CD4-positive, alpha-beta memory T cell (primary cell): ENCODE measurements around the gene STX8. TPM values are rescaled to one million over a fixed set of nuclear protein-coding genes. Genes with fewer than 3 reads are reported as not detected.
A peak's percentile ranks its signal among the peaks of the same experiment; 100 is the strongest.
"Not testable (repeated sequence)": the region's sequence is repeated elsewhere in the genome, so short reads cannot be mapped to it uniquely, and the experiment has no call there.

Experiments used
- CTCF ChIA-PET: fragments of 350-600 bp; sonication (Branson Sonifier 250); formaldehyde crosslinking; loops from one replicate; lab custom pipeline; 2021; ENCODE audit warnings: inconsistent platforms; ENCODE audit not compliant: partially characterized antibody; lab: Charles Lee
- POLR2A ChIA-PET: fragments of 350-600 bp; sonication (Branson Sonifier 250); formaldehyde crosslinking; loops from one replicate; lab custom pipeline; 2021; ENCODE audit not compliant: partially characterized antibody; lab: Charles Lee
- DNase-seq, 5 donors: peaks; one replicate each; pipeline versions ENCODE4 v3.0.0 to v3.0.0-alpha.2; 2020 to 2022; ENCODE audit warnings: mixed read lengths in 1 of 5
- H3K27ac ChIP-seq: one replicate; pipeline ENCODE4 v1.7.0; 2013; ENCODE audit warnings: low read depth, low read length
- H3K27me3 ChIP-seq: 2 replicates; pipeline ENCODE4 v1.7.0; 2013; ENCODE audit warnings: mild to moderate bottlenecking, low read length, moderate library complexity; ENCODE audit not compliant: insufficient read depth
- H3K36me3 ChIP-seq: 2 replicates; pipeline ENCODE4 v1.7.0; 2013; ENCODE audit warnings: mild to moderate bottlenecking, low read length, moderate library complexity; ENCODE audit not compliant: insufficient read depth
- H3K4me1 ChIP-seq: 2 replicates; pipeline ENCODE4 v1.7.0; 2013; ENCODE audit warnings: mild to moderate bottlenecking, low read length, moderate library complexity; ENCODE audit not compliant: insufficient read depth
- H3K4me3 ChIP-seq, 2 donors: one replicate each; pipeline ENCODE4 v1.7.0; 2013; ENCODE audit warnings: low read length in 2 of 2, mild to moderate bottlenecking in 1 of 2
- H3K9me3 ChIP-seq, 2 donors: one replicate each; pipeline ENCODE4 v1.7.0; 2013; ENCODE audit warnings: low read length in 2 of 2, control low read depth in 1 of 2; ENCODE audit not compliant: control insufficient read depth in 1 of 2
- H3K27ac Mint-ChIP-seq, 7 donors: one replicate each; pipeline ENCODE4 v1.8.0; 2020 to 2021; ENCODE audit warnings: mixed read lengths in 7 of 7, mild to moderate bottlenecking in 6 of 7, inconsistent platforms in 3 of 7, moderate library complexity in 3 of 7
- H3K27me3 Mint-ChIP-seq, 2 donors: one replicate each; pipeline ENCODE4 v1.8.0; 2020 to 2021; ENCODE audit warnings: mixed read lengths in 2 of 2
- H3K36me3 Mint-ChIP-seq, 2 donors: one replicate each; pipeline ENCODE4 v1.8.0; 2020 to 2021; ENCODE audit warnings: mixed read lengths in 2 of 2, inconsistent platforms in 1 of 2, mild to moderate bottlenecking in 1 of 2
- H3K4me1 Mint-ChIP-seq, 4 donors: one replicate each; pipeline ENCODE4 v1.8.0; 2020 to 2021; ENCODE audit warnings: mixed read lengths in 4 of 4, mild to moderate bottlenecking in 1 of 4
- H3K4me3 Mint-ChIP-seq, 8 donors: one replicate each; pipeline ENCODE4 v1.8.0; 2020 to 2021; ENCODE audit warnings: mixed read lengths in 8 of 8, mild to moderate bottlenecking in 7 of 8, moderate library complexity in 6 of 8, inconsistent platforms in 3 of 8
- H3K9me3 Mint-ChIP-seq, 8 donors: one replicate each; pipeline ENCODE4 v1.8.0; 2020 to 2021; ENCODE audit warnings: mixed read lengths in 8 of 8, mild to moderate bottlenecking in 5 of 8, inconsistent platforms in 3 of 8, moderate library complexity in 1 of 8
- intact Hi-C: fragments of 100-400 bp; cut with micrococcal nuclease; formaldehyde crosslinking; loops from one replicate; pipeline ENCODE4 v1.15.1; 2023
- polyA plus RNA-seq, 2 donors: library from polyadenylated mRNA; unstranded; fragments of 300-500 nt; fragmentation: Illumina TruSeq; gene quantifications; one replicate each; pipeline ENCODE4 v1.2.3, GENCODE V29; 2021
- total RNA-seq, 2 experiments: library from RNA; stranded (reverse); gene quantifications; one replicate each; pipeline ENCODE4 v1.2.3, GENCODE V29; 2021

Gene STX8
- total and polyA plus RNA-seq, 4 experiments from 2014 or later, result 54.2 to 206 (median 108) TPM

- H3K4me3 Mint-ChIP-seq, intact Hi-C loops, H3K27ac Mint-ChIP-seq, H3K4me3 ChIP-seq, H3K9me3 ChIP-seq, H3K9me3 Mint-ChIP-seq, POLR2A ChIA-PET, H3K36me3 Mint-ChIP-seq, DNase-seq, H3K27ac ChIP-seq, H3K27me3 ChIP-seq, H3K4me1 ChIP-seq, CTCF ChIA-PET, H3K36me3 ChIP-seq, H3K4me1 Mint-ChIP-seq: not testable (repeated sequence)
- H3K27me3 Mint-ChIP-seq, result peaks cover 4 to 10% of the 10 kb centered on the region in 2 donors
These were observed 29.0 kb upstream of the STX8 start for GRCh38 chr17:9604583-9604982.

GRCh38 chr17:9598661-9599060, 23.0 kb upstream of the STX8 start:
- H3K27ac ChIP-seq, result no peak overlapping the region
- H3K9me3 ChIP-seq, result no peaks in the 10 kb centered on the region
- no peaks in the 10 kb centered on the region for H3K36me3 ChIP-seq
- no peak for DNase-seq
- Mint-ChIP-seq H3K27me3 (peaks cover 9 to 11% of the 10 kb centered on the region in 2 donors), H3K27ac (no peak overlapping the region), H3K4me3 (no peak overlapping the region), H3K9me3 (peaks cover 0 to 2% (median 0%) of the 10 kb centered on the region in 8 donors), H3K4me1 (no peaks in the 10 kb centered on the region), H3K36me3 (no peaks in the 10 kb centered on the region)
- H3K4me3 ChIP-seq, result no peak overlapping the region
- intact Hi-C loops, result no loop called here
- POLR2A ChIA-PET, result no interaction called here
- no peaks in the 10 kb centered on the region for H3K27me3 ChIP-seq
- CTCF ChIA-PET, result no interaction called here
- no peaks in the 10 kb centered on the region for H3K4me1 ChIP-seq

- H3K9me3 Mint-ChIP-seq, CTCF ChIA-PET, H3K4me1 Mint-ChIP-seq, H3K9me3 ChIP-seq, H3K36me3 ChIP-seq, H3K4me3 ChIP-seq, H3K4me1 ChIP-seq, H3K4me3 Mint-ChIP-seq, H3K27me3 ChIP-seq, H3K36me3 Mint-ChIP-seq, POLR2A ChIA-PET, H3K27ac ChIP-seq, intact Hi-C loops, H3K27me3 Mint-ChIP-seq, DNase-seq: not testable (repeated sequence)
- H3K27ac Mint-ChIP-seq, result peak overlapping the region in 2 of 7 donors; percentile 47 to 49
These were observed 22.0 kb upstream of the STX8 start for GRCh38 chr17:9597638-9598037.

GRCh38 chr17:9594065-9594464, 18.4 kb upstream of the STX8 start:
- Histone ChIP-seq H3K36me3 (no peaks in the 10 kb centered on the region), H3K4me3 (no peak overlapping the region), H3K27ac (no peak overlapping the region), H3K27me3 (no peaks in the 10 kb centered on the region), H3K4me1 (no peaks in the 10 kb centered on the region), H3K9me3 (no peaks in the 10 kb centered on the region)
- H3K27me3 Mint-ChIP-seq, result peaks cover 5 to 7% of the 10 kb centered on the region in 2 donors
- H3K9me3 Mint-ChIP-seq, result peaks cover 0 to 3% (median 0%) of the 10 kb centered on the region in 8 donors
- ChIA-PET CTCF (no interaction called here), POLR2A (no interaction called here)
- H3K36me3 Mint-ChIP-seq, result no peaks in the 10 kb centered on the region
- no peaks in the 10 kb centered on the region for H3K4me1 Mint-ChIP-seq
- H3K27ac Mint-ChIP-seq, result no peak overlapping the region
- no peak for DNase-seq
- intact Hi-C loops, result no loop called here
- no peak overlapping the region for H3K4me3 Mint-ChIP-seq

GRCh38 chr17:9587969-9588656, 12.5 kb upstream of the STX8 start:
- POLR2A ChIA-PET, result no interaction called here
- no peak overlapping the region for H3K27ac Mint-ChIP-seq
- Histone ChIP-seq H3K9me3 (no peaks in the 10 kb centered on the region), H3K27me3 (no peaks in the 10 kb centered on the region), H3K36me3 (no peaks in the 10 kb centered on the region), H3K4me1 (no peaks in the 10 kb centered on the region), H3K27ac (no peak overlapping the region), H3K4me3 (no peak overlapping the region)
- no peaks in the 10 kb centered on the region for H3K36me3 Mint-ChIP-seq
- intact Hi-C loops, result no loop called here
- peaks cover 0 to 11% (median 8%) of the 10 kb centered on the region in 8 donors for H3K9me3 Mint-ChIP-seq
- H3K27me3 Mint-ChIP-seq, result no peaks in the 10 kb centered on the region
- H3K4me3 Mint-ChIP-seq, result no peak overlapping the region
- no peaks in the 10 kb centered on the region for H3K4me1 Mint-ChIP-seq
- CTCF ChIA-PET, result no interaction called here
- DNase-seq, result no peak

- Mint-ChIP-seq H3K9me3 (peaks cover 0 to 1% (median 0%) of the 10 kb centered on the region in 8 donors), H3K27me3 (no peaks in the 10 kb centered on the region), H3K36me3 (peaks cover 0 to 5% of the 10 kb centered on the region in 2 donors), H3K27ac (peak overlapping the region in 4 of 7 donors; percentile 41 to 87 (median 65)), H3K4me3 (peak overlapping the region in 7 of 8 donors; percentile 79 to 99 (median 95)), H3K4me1 (peaks cover 18 to 34% (median 26%) of the 10 kb centered on the region in 4 donors)
- ChIA-PET CTCF (interaction anchor here (0.7 to 3.5 kb wide), 11 partner anchors 9 to 221 kb away, joined by 3 to 34 read pairs (median 5); no protein-coding TSS in a partner anchor), POLR2A (interaction anchor here (3.2 kb wide), 1 partner anchor 11 kb away, joined by 37 read pairs; no protein-coding TSS in a partner anchor)
- Histone ChIP-seq H3K27me3 (no peaks in the 10 kb centered on the region), H3K36me3 (no peaks in the 10 kb centered on the region), H3K4me3 (no peak overlapping the region), H3K27ac (no peak overlapping the region), H3K4me1 (peaks cover 19% of the 10 kb centered on the region), H3K9me3 (no peaks in the 10 kb centered on the region)
- intact Hi-C loops, result loop anchor here (10.0 kb wide), 1 partner anchor 187 kb away; no protein-coding TSS in a partner anchor
- peak in 1 of 5 donors; percentile 13 for DNase-seq
These were observed 1.7 kb upstream of the STX8 start for GRCh38 chr17:9577373-9577709.

GRCh38 chr17:9576521-9577372, 1.1 kb upstream of the STX8 start, which contains the start of gene CFAP52:
Gene CFAP52 (plus strand): TSS chr17:9576642. CDS start chr17:9576696, 54 bp downstream.
- H3K4me3 ChIP-seq, result peak within 1 kb of the TSS; percentile 71 to 94
- peak; percentile 75 to 77 (median 77) for DNase-seq
- intact Hi-C loops, result loop anchor here (10.0 kb wide), 1 partner anchor 188 kb away; no protein-coding TSS in a partner anchor
- peaks cover 19% of the 10 kb centered on the region for H3K4me1 ChIP-seq
- Mint-ChIP-seq H3K36me3 (peaks cover 0 to 5% of the 10 kb centered on the region in 2 donors), H3K4me3 (peak within 1 kb of the TSS; percentile 94 to 99 (median 98)), H3K27ac (peak within 1 kb of the TSS; percentile 87 to 97 (median 93)), H3K27me3 (no peaks in the 10 kb centered on the region), H3K4me1 (peaks cover 18 to 34% (median 26%) of the 10 kb centered on the region in 4 donors), H3K9me3 (peaks cover 0 to 1% (median 0%) of the 10 kb centered on the region in 8 donors)
- H3K27me3 ChIP-seq, result no peaks in the 10 kb centered on the region
- ChIA-PET POLR2A (interaction anchor here (3.2 kb wide), 1 partner anchor 11 kb away, joined by 37 read pairs; no protein-coding TSS in a partner anchor), CTCF (interaction anchor here (0.7 to 3.5 kb wide), 12 partner anchors 8 to 221 kb away, joined by 3 to 34 read pairs (median 4); no protein-coding TSS in a partner anchor)
- H3K36me3 ChIP-seq, result no peaks in the 10 kb centered on the region
- no peaks in the 10 kb centered on the region for H3K9me3 ChIP-seq
- peak within 1 kb of the TSS; percentile 52 for H3K27ac ChIP-seq
